GM12891 (cell line): ENCODE measurements around the gene CD300LF.

ENCODE experiments used
- POLR2A ChIP-seq: IDR thresholded peaks from 2 replicates; pipeline ENCODE4 v1.6.1; 2011; ENCODE audit warnings: low read depth, low read length, control low read depth
- POLR2AphosphoS5 ChIP-seq: IDR thresholded peaks from 2 replicates; pipeline ENCODE4 v1.6.1; 2011; ENCODE audit warnings: low read depth, low read length, control low read depth

GRCh38 chr17:74704544-74704943 is 8.2 kb downstream of the CD300LF start:
- TF ChIP-seq POLR2A (no peak), POLR2AphosphoS5 (no peak)
